H1 (cell line): ENCODE measurements around the gene DPYSL4. TPM values are rescaled to one million over a fixed set of nuclear protein-coding genes. Genes with fewer than 3 reads are reported as not detected.

Experiments used
- CTCF ChIA-PET: fragments of 300-600 bp; sonication (Branson Sonifier 250); formaldehyde crosslinking; loops from one replicate; lab custom pipeline; 2021; ENCODE audit not compliant: partially characterized antibody; lab: Charles Lee
- POLR2A ChIA-PET: fragments of 300-600 bp; sonication (Branson Sonifier 250); formaldehyde crosslinking; loops from one replicate; lab custom pipeline; 2021; ENCODE audit warnings: inconsistent platforms; ENCODE audit not compliant: partially characterized antibody; lab: Charles Lee
- DNase-seq, 2 experiments: peaks; one replicate each; pipeline versions ENCODE4 v3.0.0 to v3.0.0-alpha.2; 2010 to 2022; ENCODE audit warnings: low spot score in 2 of 2, low read depth in 1 of 2, mixed read lengths in 1 of 2
- FAIRE-seq: peaks from 2 replicates; lab custom pipeline; 2011; peaks lifted over from hg19 to GRCh38; lab: Jason Lieb, UNC
- H2AFZ ChIP-seq: 2 replicates; pipeline ENCODE4 v1.8.1; 2012; ENCODE audit warnings: low read length, inconsistent platforms
- H2AK5ac ChIP-seq: 2 replicates; pipeline ENCODE4 v1.6.1; 2013; ENCODE audit warnings: low read depth, low read length
- H2BK120ac ChIP-seq: replicated peaks from 2 replicates; pipeline ENCODE3; 2013; ENCODE audit warnings: low read depth, low read length, inconsistent platforms
- H2BK12ac ChIP-seq: 2 replicates; pipeline ENCODE4 v1.6.1; 2013; ENCODE audit warnings: low read depth, low read length
- H2BK15ac ChIP-seq: 2 replicates; pipeline ENCODE4 v1.6.1; 2013; ENCODE audit warnings: low read length
- H2BK20ac ChIP-seq: 2 replicates; pipeline ENCODE4 v1.6.1; 2013; ENCODE audit warnings: low read length
- H2BK5ac ChIP-seq: 2 replicates; pipeline ENCODE4 v1.6.1; 2013; ENCODE audit warnings: low read depth, low read length
- H3K14ac ChIP-seq: 2 replicates; pipeline ENCODE4 v1.6.1; 2013; ENCODE audit warnings: inconsistent platforms; ENCODE audit not compliant: insufficient read length
- H3K18ac ChIP-seq: 2 replicates; pipeline ENCODE4 v1.6.1; 2013; ENCODE audit warnings: low read length; ENCODE audit errors: extremely low read depth
- H3K23ac ChIP-seq: 2 replicates; pipeline ENCODE4 v1.6.1; 2013; ENCODE audit warnings: inconsistent platforms; ENCODE audit not compliant: insufficient read length
- H3K23me2 ChIP-seq: 2 replicates; pipeline ENCODE4 v1.6.1; 2013; ENCODE audit warnings: low read depth, low read length
- H3K27ac ChIP-seq: 2 replicates; pipeline ENCODE4 v1.6.1; 2011; ENCODE audit warnings: low read depth, low read length, inconsistent platforms
- H3K27me3 ChIP-seq, 4 experiments: replicated peaks in 1 of 4; 1 replicate in 1 of 4; 2 replicates in 3 of 4; pipeline versions ENCODE4 v1.6.1 to v1.8.1; 2011 to 2013; ENCODE audit warnings: low read length in 3 of 4, mild to moderate bottlenecking in 3 of 4, inconsistent platforms in 2 of 4, mixed read lengths in 2 of 4, moderate library complexity in 1 of 4; ENCODE audit not compliant: control insufficient read depth in 3 of 4, insufficient read depth in 3 of 4; ENCODE audit errors: extremely low read depth in 1 of 4
- H3K36me3 ChIP-seq, 4 experiments: 2 replicates each; pipeline versions ENCODE4 v1.6.1 to v1.8.1; 2011 to 2013; ENCODE audit warnings: mild to moderate bottlenecking in 4 of 4, low read length in 3 of 4, moderate library complexity in 2 of 4, control low read depth in 1 of 4, inconsistent platforms in 1 of 4; ENCODE audit not compliant: insufficient read depth in 4 of 4, control insufficient read depth in 2 of 4
- H3K4ac ChIP-seq: replicated peaks from 2 replicates; pipeline ENCODE3; 2013; ENCODE audit warnings: low read length, low read depth, mixed read lengths, inconsistent platforms; ENCODE audit not compliant: insufficient read length
- H3K4me1 ChIP-seq, 4 experiments: replicated peaks in 1 of 4; 1 replicate in 1 of 4; 2 replicates in 3 of 4; pipeline versions ENCODE4 v1.6.1 to v1.8.1; 2011 to 2013; ENCODE audit warnings: low read length in 3 of 4, inconsistent platforms in 2 of 4, mixed read lengths in 1 of 4; ENCODE audit not compliant: insufficient read depth in 4 of 4, control insufficient read depth in 3 of 4
- H3K4me2 ChIP-seq, 2 experiments: 2 replicates each; pipeline versions ENCODE4 v1.6.1 to v1.8.1; 2011 to 2013; ENCODE audit warnings: low read depth in 2 of 2, low read length in 2 of 2, control low read depth in 1 of 2, inconsistent platforms in 1 of 2, mild to moderate bottlenecking in 1 of 2; ENCODE audit not compliant: insufficient read depth in 1 of 2
- H3K4me3 ChIP-seq, 4 experiments: fragments of 200-600, 300-600 bp in 1 of 4; sonication (generic), shearing (Covaris generic), sonication (Bioruptor Twin) in 1 of 4; 2 replicates each; pipeline versions ENCODE4 v1.5.1 to v1.8.1; 2011 to 2016; ENCODE audit warnings: low read length in 4 of 4, low read depth in 3 of 4, control low read depth in 2 of 4, inconsistent platforms in 2 of 4, mild to moderate bottlenecking in 2 of 4, mixed read lengths in 1 of 4, moderate library complexity in 1 of 4; ENCODE audit not compliant: insufficient read depth in 2 of 4; ENCODE audit errors: extremely low read depth in 1 of 4
- H3K56ac ChIP-seq: replicated peaks from 2 replicates; pipeline ENCODE3; 2013; ENCODE audit warnings: low read depth, mild to moderate bottlenecking, mixed read lengths, low read length, inconsistent platforms; ENCODE audit not compliant: insufficient read length
- H3K79me1 ChIP-seq: 2 replicates; pipeline ENCODE4 v1.6.1; 2013; ENCODE audit warnings: low read depth, low read length, control low read depth
- H3K79me2 ChIP-seq, 2 experiments: 2 replicates each; pipeline versions ENCODE4 v1.6.1 to v1.8.1; 2012 to 2013; ENCODE audit warnings: low read length in 2 of 2, mild to moderate bottlenecking in 2 of 2, inconsistent platforms in 1 of 2; ENCODE audit not compliant: insufficient read depth in 2 of 2, control insufficient read depth in 1 of 2
- H3K9ac ChIP-seq, 4 experiments: replicated peaks in 1 of 4; 1 replicate in 1 of 4; 2 replicates in 3 of 4; pipeline versions ENCODE4 v1.6.1 to v1.8.1; 2011 to 2013; ENCODE audit warnings: low read depth in 3 of 4, low read length in 3 of 4, control low read depth in 2 of 4, mild to moderate bottlenecking in 2 of 4, moderate library complexity in 2 of 4, inconsistent platforms in 1 of 4; ENCODE audit errors: extremely low read depth in 1 of 4
- H3K9me3 ChIP-seq, 2 experiments: 2 replicates each; pipeline versions ENCODE4 v1.6.1 to v1.8.1; 2012 to 2013; ENCODE audit warnings: mild to moderate bottlenecking in 2 of 2, moderate library complexity in 2 of 2, control low read depth in 1 of 2, inconsistent platforms in 1 of 2, low read depth in 1 of 2, low read length in 1 of 2, mixed read lengths in 1 of 2; ENCODE audit not compliant: insufficient read depth in 2 of 2
- H4K20me1 ChIP-seq, 2 experiments: replicated peaks in 1 of 2; 2 replicates each; pipeline versions ENCODE3 to v1.8.1; 2011 to 2013; ENCODE audit warnings: inconsistent platforms in 2 of 2, low read length in 2 of 2, mild to moderate bottlenecking in 1 of 2; ENCODE audit not compliant: insufficient read depth in 2 of 2, control insufficient read depth in 1 of 2
- H4K5ac ChIP-seq: 2 replicates; pipeline ENCODE4 v1.6.1; 2013; ENCODE audit warnings: low read length, low read depth, mixed read lengths, inconsistent platforms; ENCODE audit not compliant: insufficient read length
- H4K8ac ChIP-seq: 2 replicates; pipeline ENCODE4 v1.8.0; 2013; ENCODE audit warnings: mild to moderate bottlenecking, moderate library complexity, low read length, inconsistent platforms; ENCODE audit not compliant: insufficient read depth; ENCODE audit errors: extremely low read depth
- H4K91ac ChIP-seq: replicated peaks from 2 replicates; pipeline ENCODE3; 2013; ENCODE audit warnings: low read length, mixed read lengths, inconsistent platforms; ENCODE audit not compliant: insufficient read length
- BRCA1 ChIP-seq: IDR thresholded peaks from 2 replicates; pipeline ENCODE4 v1.6.1; 2012; ENCODE audit warnings: low read depth, low read length, improper control_type of control experiment
- SIN3A ChIP-seq, 2 experiments: IDR thresholded peaks in 1 of 2; conservative IDR thresholded peaks in 1 of 2; 2 replicates each; pipeline ENCODE4 v1.6.1; 2011 to 2012; ENCODE audit warnings: low read length in 2 of 2, improper control_type of control experiment in 1 of 2, low read depth in 1 of 2, mild to moderate bottlenecking in 1 of 2
- WGBS, 2 experiments: shearing (Covaris generic) in 1 of 2; methylation state at CpG; one replicate each; pipeline versions ENCODE4 v1.1.6 to v1.1.7; 2013 to 2015; ENCODE audit warnings: low lambda C conversion rate in 2 of 2, mixed read lengths in 2 of 2, inconsistent platforms in 1 of 2, low coverage in 1 of 2, missing lambda C conversion rate in 1 of 2; ENCODE audit not compliant: insufficient replicate concordance in 2 of 2, insufficient coverage in 1 of 2, insufficient read length in 1 of 2; ENCODE audit errors: extremely low coverage in 1 of 2, missing lambda C conversion rate in 1 of 2; 5-methylcytosine and 5-hydroxymethylcytosine counted together
- polyA plus RNA-seq, 7 experiments: library from polyadenylated mRNA; depleted of rRNA in 3 of 7; stranded (reverse) in 5 of 7; unstranded in 2 of 7; fragments of >200 nt in 5 of 7; fragments of 200-250 nt in 2 of 7; gene quantifications; 1 replicate in 5 of 7; 2 replicates in 1 of 7; 4 replicates in 1 of 7; pipeline versions ENCODE4 v1.2.1 to v1.2.3, GENCODE V29; 2011 to 2013; ENCODE audit warnings: missing spikeins in 2 of 7, mixed read lengths in 2 of 7
- total RNA-seq: library from RNA; stranded (reverse); fragmentation: NEBNext Ultra II Directional; extraction: Animal tissue kit (Norgen Biotek cat#: 25700); gene quantifications from 2 replicates; pipeline ENCODE4 v1.2.1, GENCODE V29; 2021

DPYSL4 gene
- total and polyA plus RNA-seq, 2 of the 8 experiments (the other 6 are each of a cell fraction or from before 2014, with no cell fraction given), result 12.9 to 15.2 TPM

DNA sequence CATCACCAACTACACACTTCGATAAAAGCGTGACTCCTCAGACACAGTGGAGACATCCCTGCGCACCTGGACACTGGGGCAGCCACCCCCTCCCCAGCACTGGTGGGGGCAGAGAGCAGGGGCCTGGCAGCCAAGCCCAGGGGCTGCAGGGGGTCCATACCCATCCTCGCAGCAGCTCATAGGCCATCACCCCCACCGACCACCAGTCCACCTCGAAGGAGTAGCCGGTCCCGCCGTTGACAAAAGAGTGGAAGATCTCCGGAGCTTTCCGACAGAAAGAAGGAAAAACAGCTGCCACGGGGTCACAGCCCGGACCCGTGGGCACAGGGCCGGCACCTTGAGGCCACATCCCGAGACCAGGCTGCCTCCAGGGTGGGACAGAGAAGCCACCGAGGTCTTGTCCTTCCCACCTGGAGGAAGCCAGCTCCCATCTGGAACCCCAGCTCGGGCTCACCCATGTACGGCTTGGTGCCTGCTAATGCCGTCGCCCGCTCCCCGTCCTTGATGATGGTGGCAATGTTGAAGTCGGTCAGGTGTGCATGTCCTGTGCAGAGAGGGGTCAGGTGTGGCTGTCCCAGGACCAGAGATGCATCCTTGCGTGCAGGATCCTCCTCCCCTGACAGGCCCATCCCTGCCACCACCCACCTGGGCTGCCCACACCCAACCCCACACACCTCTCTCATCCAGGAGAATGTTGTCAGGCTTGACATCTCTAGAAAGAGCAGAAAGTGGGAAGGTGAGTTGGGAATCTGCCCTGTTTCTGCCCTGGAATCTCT lies 38.5 kb downstream of the DPYSL4 start:
- CTCF ChIA-PET, result interaction anchor here (0.6 to 3.8 kb wide), 9 partner anchors 8 to 325 kb away, joined by 3 to 16 read pairs (median 5); no protein-coding TSS in a partner anchor
- TF ChIP-seq SIN3A (conservative IDR thresholded peaks at IDR 0.05 in 1 of 2, IDR thresholded peaks at IDR 0.05 in 1 of 2; ENCODE audit: low read depth in 1 of 2, low read length in 2 of 2), result no peak
- TF ChIP-seq BRCA1, result no peak

More for the DNA sequence above, 38.5 kb downstream of the DPYSL4 start:
- Histone ChIP-seq H3K4ac (no peak overlapping the region), H3K4me2 (no peak overlapping the region), H3K79me2 (no peaks in the 10 kb centered on the region), H3K4me3 (no peak overlapping the region), H3K23ac (no peak overlapping the region), H3K9me3 (no peaks in the 10 kb centered on the region), H3K23me2 (no peaks in the 10 kb centered on the region), H4K5ac (no peak overlapping the region), H3K14ac (no peak overlapping the region), H4K20me1 (peaks cover 0 to 2% of the 10 kb centered on the region in 2 experiments), H3K4me1 (peaks cover 0 to 3% (median 2%) of the 10 kb centered on the region in 4 experiments; a peak in 4 of 7 replicates), H3K36me3 (no peaks in the 10 kb centered on the region), H2BK120ac (no peak overlapping the region), H3K18ac (no peak overlapping the region), H3K27ac (no peak overlapping the region), H2BK20ac (no peak overlapping the region), H2AFZ (no peak overlapping the region), H3K56ac (no peak overlapping the region), H3K27me3 (no peaks in the 10 kb centered on the region), H3K79me1 (no peaks in the 10 kb centered on the region), H2AK5ac (no peak overlapping the region), H2BK15ac (no peak overlapping the region), H2BK12ac (no peak overlapping the region), H2BK5ac (no peak overlapping the region; the same call in 1 of the 2 replicates), H4K8ac (no peak overlapping the region; the same call in 1 of the 2 replicates), H4K91ac (no peak overlapping the region), H3K9ac (no peak overlapping the region)
- POLR2A ChIA-PET, result no interaction called here
- FAIRE-seq (no peak), DNase-seq (no peak)
- WGBS, 2 experiments, result 94% methylated on average over 21 of the region's 25 CpGs; no CpG with 5 or more reads in 1 of the 2 experiments
